ENCODE results near the gene ATP8A1.

GRCh38 chr4:42385516-42385915 is 271.4 kb downstream of the ATP8A1 start:
- TF ChIP-seq, protein P1, sequence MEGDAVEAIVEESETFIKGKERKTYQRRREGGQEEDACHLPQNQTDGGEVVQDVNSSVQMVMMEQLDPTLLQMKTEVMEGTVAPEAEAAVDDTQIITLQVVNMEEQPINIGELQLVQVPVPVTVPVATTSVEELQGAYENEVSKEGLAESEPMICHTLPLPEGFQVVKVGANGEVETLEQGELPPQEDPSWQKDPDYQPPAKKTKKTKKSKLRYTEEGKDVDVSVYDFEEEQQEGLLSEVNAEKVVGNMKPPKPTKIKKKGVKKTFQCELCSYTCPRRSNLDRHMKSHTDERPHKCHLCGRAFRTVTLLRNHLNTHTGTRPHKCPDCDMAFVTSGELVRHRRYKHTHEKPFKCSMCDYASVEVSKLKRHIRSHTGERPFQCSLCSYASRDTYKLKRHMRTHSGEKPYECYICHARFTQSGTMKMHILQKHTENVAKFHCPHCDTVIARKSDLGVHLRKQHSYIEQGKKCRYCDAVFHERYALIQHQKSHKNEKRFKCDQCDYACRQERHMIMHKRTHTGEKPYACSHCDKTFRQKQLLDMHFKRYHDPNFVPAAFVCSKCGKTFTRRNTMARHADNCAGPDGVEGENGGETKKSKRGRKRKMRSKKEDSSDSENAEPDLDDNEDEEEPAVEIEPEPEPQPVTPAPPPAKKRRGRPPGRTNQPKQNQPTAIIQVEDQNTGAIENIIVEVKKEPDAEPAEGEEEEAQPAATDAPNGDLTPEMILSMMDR (conservative IDR thresholded peaks at IDR 0.05), result no peak
- no peak for TF ChIP-seq ZFX (IDR thresholded peaks at IDR 0.05)
